GM12873 (cell line): ENCODE data around the gene RTL1.

Source experiments
- TF ChIP-seq, protein P1 (sequence below): IDR thresholded peaks from 2 replicates; pipeline ENCODE4 v1.5.1; 2012; ENCODE audit warnings: low read depth, mild to moderate bottlenecking, moderate library complexity, low read length, control low read depth; ENCODE audit not compliant: insufficient read depth; ENCODE audit errors: missing control alignments

RTL1 gene

DNA sequence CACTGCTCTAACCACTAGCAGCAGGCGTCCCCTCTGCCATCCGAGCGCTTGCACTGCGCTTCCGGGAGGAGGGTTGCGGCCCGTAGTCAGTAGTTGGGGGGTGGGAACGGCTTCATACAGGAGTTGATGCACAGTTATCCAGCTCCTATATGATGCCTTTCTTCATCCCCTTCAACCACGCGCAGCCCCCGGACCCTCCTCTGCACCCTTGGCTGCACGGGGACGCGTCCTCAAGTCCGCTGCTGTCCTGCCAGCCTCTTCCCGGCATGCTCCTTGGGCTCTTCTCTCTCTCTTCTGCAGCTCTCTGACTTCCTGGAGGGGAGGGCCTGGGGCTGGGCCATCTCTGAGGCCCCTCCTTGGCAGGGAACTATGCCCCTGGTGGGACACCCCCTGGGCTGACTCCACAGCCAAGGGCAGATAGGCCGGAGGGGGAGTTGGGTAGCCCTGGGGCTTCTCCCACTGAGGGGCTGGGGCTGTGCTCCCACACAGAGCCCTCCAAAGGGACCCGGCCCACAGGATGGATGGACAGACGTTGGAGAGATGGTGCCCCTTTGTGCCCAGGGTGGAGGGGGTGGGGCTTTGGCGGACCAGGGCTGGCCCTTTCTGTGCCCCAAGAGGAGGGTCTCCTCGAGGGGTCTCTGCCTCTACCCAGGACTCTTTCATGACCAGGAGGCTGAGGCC is 29.0 kb downstream of the RTL1 start:
- TF ChIP-seq, protein P1, sequence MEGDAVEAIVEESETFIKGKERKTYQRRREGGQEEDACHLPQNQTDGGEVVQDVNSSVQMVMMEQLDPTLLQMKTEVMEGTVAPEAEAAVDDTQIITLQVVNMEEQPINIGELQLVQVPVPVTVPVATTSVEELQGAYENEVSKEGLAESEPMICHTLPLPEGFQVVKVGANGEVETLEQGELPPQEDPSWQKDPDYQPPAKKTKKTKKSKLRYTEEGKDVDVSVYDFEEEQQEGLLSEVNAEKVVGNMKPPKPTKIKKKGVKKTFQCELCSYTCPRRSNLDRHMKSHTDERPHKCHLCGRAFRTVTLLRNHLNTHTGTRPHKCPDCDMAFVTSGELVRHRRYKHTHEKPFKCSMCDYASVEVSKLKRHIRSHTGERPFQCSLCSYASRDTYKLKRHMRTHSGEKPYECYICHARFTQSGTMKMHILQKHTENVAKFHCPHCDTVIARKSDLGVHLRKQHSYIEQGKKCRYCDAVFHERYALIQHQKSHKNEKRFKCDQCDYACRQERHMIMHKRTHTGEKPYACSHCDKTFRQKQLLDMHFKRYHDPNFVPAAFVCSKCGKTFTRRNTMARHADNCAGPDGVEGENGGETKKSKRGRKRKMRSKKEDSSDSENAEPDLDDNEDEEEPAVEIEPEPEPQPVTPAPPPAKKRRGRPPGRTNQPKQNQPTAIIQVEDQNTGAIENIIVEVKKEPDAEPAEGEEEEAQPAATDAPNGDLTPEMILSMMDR = no peak

GRCh38 chr14:100874051-100874410 is 29.5 kb downstream of the RTL1 start:
- TF ChIP-seq, protein P1 = no peak

DNA sequence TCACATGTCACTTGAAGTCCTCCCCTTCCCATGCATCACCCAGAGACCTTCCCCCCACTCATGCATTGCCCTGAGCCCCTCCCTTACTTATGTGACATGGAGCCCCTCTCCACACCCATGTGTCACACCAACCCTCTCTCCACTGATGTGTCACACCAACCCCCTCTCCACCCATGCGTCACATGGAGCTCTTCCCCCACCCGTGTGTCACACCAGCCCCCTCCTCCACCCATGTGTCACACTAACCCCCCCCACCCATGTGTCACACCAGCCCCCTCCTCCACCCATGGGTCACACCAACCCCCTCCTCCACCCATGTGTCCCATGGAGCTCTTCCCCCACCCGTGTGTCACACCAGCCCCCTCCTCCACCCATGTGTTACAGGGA is 30.4 kb downstream of the RTL1 start:
- TF ChIP-seq, protein P1 = no peak

DNA sequence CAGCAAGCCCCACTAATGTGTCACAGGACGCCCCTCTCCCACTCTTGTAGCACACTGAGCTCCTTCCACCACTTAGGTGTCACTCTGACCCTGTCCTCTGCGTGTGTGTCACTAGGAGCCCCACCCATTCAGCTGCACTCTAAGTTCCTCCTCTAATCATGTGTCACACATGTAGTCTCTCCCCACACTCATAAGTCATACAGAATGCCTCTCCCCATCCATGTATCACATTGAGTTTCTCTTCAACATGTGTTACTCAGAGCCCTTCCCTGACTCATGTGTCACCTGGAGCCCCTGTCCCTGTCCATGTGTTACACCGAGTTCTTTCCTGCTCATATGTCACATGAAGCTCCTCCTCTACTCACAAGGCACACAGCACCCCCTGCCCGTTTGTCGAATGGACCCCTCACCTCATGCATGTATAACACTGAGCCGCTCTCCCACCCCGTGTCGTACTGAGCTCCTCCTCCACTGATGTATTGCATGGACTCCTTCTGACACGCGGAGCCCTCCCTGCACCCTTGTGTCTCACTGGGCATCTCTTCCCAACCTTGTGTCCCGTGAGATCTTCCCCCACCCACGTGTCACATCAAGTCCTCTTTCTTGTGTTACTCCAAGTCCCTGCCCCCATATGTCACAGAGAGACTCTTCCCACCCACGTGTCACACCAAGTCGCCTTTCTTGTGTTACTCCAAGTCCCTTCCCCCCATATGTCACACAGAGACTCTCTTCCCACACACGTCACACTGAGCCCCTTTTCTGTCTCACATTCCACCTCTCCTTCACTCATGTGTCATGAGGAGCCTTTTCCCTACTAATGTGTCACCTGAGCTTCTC is 31.0 kb downstream of the RTL1 start:
- TF ChIP-seq, protein P1 = no peak

GRCh38 chr14:100871234-100872186 is 32.0 kb downstream of the RTL1 start:
- TF ChIP-seq, protein P1 = no peak

DNA sequence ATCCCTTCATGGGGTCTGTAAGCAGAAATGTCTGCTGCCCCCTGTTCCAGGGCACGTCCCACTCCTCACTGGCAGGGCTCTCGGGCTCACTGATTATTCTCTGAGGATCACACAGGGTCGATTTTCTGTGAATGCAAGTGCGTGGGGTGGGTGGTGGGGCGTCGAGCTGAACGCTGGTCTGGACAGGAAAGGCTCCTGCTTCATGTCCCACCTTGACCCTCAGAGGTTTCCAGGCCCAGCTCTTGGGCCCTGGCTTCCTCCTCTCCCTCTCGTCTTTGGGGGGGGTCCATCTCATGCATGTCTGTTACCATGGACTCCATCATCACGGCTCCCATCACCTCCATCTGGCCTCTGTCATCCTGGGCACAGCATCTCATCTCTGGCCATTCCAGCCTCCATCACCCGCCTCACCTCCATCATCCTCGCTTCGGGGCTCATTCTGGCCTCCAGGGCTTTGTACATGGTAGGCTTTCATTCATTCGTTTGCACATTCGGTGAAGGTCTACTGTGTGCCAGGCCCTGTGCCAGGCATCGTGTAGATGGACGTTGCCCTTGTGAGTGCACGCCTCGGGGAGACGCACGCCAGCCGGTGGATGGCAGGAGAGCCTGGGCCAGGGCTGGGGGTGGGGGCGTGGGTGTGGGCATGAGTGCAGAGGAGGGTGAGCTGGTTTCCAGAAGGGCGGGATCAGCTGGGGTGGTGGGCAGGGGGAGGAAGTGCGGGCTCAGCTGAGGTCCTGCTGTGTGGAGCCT is 34.7 kb downstream of the RTL1 start:
- TF ChIP-seq, protein P1 = no peak
